ENCODE results near the gene TSR3.

- TF ChIP-seq CTCF (IDR thresholded peaks at IDR 0.05) (no peak), POLR2A (IDR thresholded peaks at IDR 0.05) (no peak)
Observed at GRCh38 chr16:1310832-1311200, 40.9 kb downstream of the TSR3 start.
